ENCODE measurements around the gene FUOM. TPM values are rescaled to one million over a fixed set of nuclear protein-coding genes. Genes with fewer than 3 reads are reported as not detected.
A peak's percentile ranks its signal among the peaks of the same experiment; 100 is the strongest.

FUOM gene
- total RNA-seq, 1 experiment from 2014 or later = 33.3 TPM

- Histone ChIP-seq H2AFZ (ENCODE audit: low read length) (peak overlapping the region; percentile 78), H3F3A (ENCODE audit: low read length, unreplicated experiment) (no peaks in the 10 kb centered on the region), H3K4me2 (ENCODE audit: low read length) (peak overlapping the region; percentile 93), H3K4me1 (ENCODE audit: insufficient read depth, low read length) (0 out of 2 replicates have a peak, but pooled peaks cover 4% of the 10 kb centered on the region), H3K9me3 (ENCODE audit: low read length) (no peaks in the 10 kb centered on the region), H3K36me3 (ENCODE audit: low read depth, low read length) (no peaks in the 10 kb centered on the region), H3K4me3 (ENCODE audit: low read length) (peak overlapping the region; percentile 65), H3K27ac (ENCODE audit: low read length) (no peak overlapping the region), H3K9ac (ENCODE audit: low read length) (peak overlapping the region; percentile 69), H3K79me2 (ENCODE audit: low read length) (no peaks in the 10 kb centered on the region), H3K9me2 (replicated peaks; ENCODE audit: low read length) (no peaks in the 10 kb centered on the region), H3K27me3 (ENCODE audit: low read length) (no peaks in the 10 kb centered on the region), H4K20me1 (ENCODE audit: low read length) (no peaks in the 10 kb centered on the region)
- intact Hi-C loops (cut with micrococcal nuclease) = no loop called here
- peak; percentile 41 for ATAC-seq
- POLR2A ChIA-PET (ENCODE audit: unreplicated experiment) = no interaction called here
- BruUV-seq (replicated peaks) = TSS peak; percentile 23
- DNase-seq = no peak
- TF ChIP-seq EZH2 (IDR thresholded peaks at IDR 0.05; ENCODE audit: low read length, unreplicated experiment) (no peak), CTCF (conservative IDR thresholded peaks at IDR 0.05; ENCODE audit: low read depth, low read length) (no peak), EZH2phosphoT487 (IDR thresholded peaks at IDR 0.05; ENCODE audit: borderline replicate concordance, low read length) (no peak)
- CTCF ChIA-PET = no interaction called here
Measured at GRCh38 chr10:133356549-133357284, 1.1 kb downstream of the FUOM start.

- H3K4me2 ChIP-seq (ENCODE audit: low read length) = no peak overlapping the region
- CTCF ChIA-PET = no interaction called here
Measured at GRCh38 chr10:133355991-133356390, 1.8 kb downstream of the FUOM start.

More at GRCh38 chr10:133355991-133356390, 1.8 kb downstream of the FUOM start:
- H4K20me1 ChIP-seq (ENCODE audit: low read length) = no peaks in the 10 kb centered on the region
- H3K27ac ChIP-seq (ENCODE audit: low read length) = no peak overlapping the region
- H3K4me1 ChIP-seq (ENCODE audit: insufficient read depth, low read length) = 0 out of 2 replicates have a peak, but pooled peaks cover 4% of the 10 kb centered on the region
- H3K79me2 ChIP-seq (ENCODE audit: low read length) = no peaks in the 10 kb centered on the region
- no peaks in the 10 kb centered on the region for H3K27me3 ChIP-seq (ENCODE audit: low read length)
- no TSS peak for BruUV-seq (replicated peaks)
- DNase-seq (no peak), ATAC-seq (no peak)
- H2AFZ ChIP-seq (ENCODE audit: low read length) = no peak overlapping the region
- H3K9me2 ChIP-seq (replicated peaks; ENCODE audit: low read length) = no peaks in the 10 kb centered on the region
- no peaks in the 10 kb centered on the region for H3K36me3 ChIP-seq (ENCODE audit: low read depth, low read length)
- POLR2A ChIA-PET (ENCODE audit: unreplicated experiment) = no interaction called here
- H3K4me3 ChIP-seq (ENCODE audit: low read length) = no peak overlapping the region
- intact Hi-C loops (cut with micrococcal nuclease) = no loop called here
- no peak overlapping the region for H3K9ac ChIP-seq (ENCODE audit: low read length)
- H3K9me3 ChIP-seq (ENCODE audit: low read length) = no peaks in the 10 kb centered on the region
- TF ChIP-seq CTCF (conservative IDR thresholded peaks at IDR 0.05; ENCODE audit: low read depth, low read length) (no peak), EZH2 (IDR thresholded peaks at IDR 0.05; ENCODE audit: low read length, unreplicated experiment) (no peak), EZH2phosphoT487 (IDR thresholded peaks at IDR 0.05; ENCODE audit: borderline replicate concordance, low read length) (no peak)
- no peaks in the 10 kb centered on the region for H3F3A ChIP-seq (ENCODE audit: low read length, unreplicated experiment)
